ENCODE data around the gene FYCO1. TPM values are rescaled to one million over a fixed set of nuclear protein-coding genes. Genes with fewer than 3 reads are reported as not detected.
A peak's percentile ranks its signal among the peaks of the same experiment; 100 is the strongest.
"Not testable (repeated sequence)": the region's sequence is repeated elsewhere in the genome, so short reads cannot be mapped to it uniquely, and the experiment has no call there.

The FYCO1 gene
- total RNA-seq, 1 experiment from 2014 or later = 19.7 TPM

GRCh38 chr3:46007280-46007679, 11.7 kb upstream of the FYCO1 start:
- H3K4me3 ChIP-seq = no peak overlapping the region
- H3K9me2 ChIP-seq (ENCODE audit: insufficient read depth) = no peaks in the 10 kb centered on the region
- H3K4me2 ChIP-seq = no peak overlapping the region
- no peaks in the 10 kb centered on the region; the same call in 1 of the 2 replicates for H3F3A ChIP-seq (ENCODE audit: insufficient read depth, low read depth)
- ChIA-PET CTCF (no interaction called here), POLR2A (ENCODE audit: unreplicated experiment) (no interaction called here)
- no TSS peak for BruUV-seq (replicated peaks)
- TF ChIP-seq EZH2 (IDR thresholded peaks at IDR 0.05; ENCODE audit: low read depth) (no peak), CTCF (conservative IDR thresholded peaks at IDR 0.05) (no peak)
- no peaks in the 10 kb centered on the region for H3K79me2 ChIP-seq (ENCODE audit: low read depth)
- no peaks in the 10 kb centered on the region for H3K27me3 ChIP-seq (ENCODE audit: insufficient read depth, low read depth)
- H3K4me1 ChIP-seq (replicated peaks; ENCODE audit: insufficient read depth) = peaks cover 7% of the 10 kb centered on the region; the same call in 1 of the 2 replicates
- intact Hi-C loops (cut with micrococcal nuclease; ENCODE audit: unreplicated experiment) = no loop called here
- H3K36me3 ChIP-seq (ENCODE audit: low read depth) = no peaks in the 10 kb centered on the region
- no peak overlapping the region for H3K27ac ChIP-seq
- H2AFZ ChIP-seq = no peak overlapping the region
- H4K20me1 ChIP-seq (ENCODE audit: insufficient read depth) = no peaks in the 10 kb centered on the region
- no peaks in the 10 kb centered on the region for H3K9me3 ChIP-seq (ENCODE audit: insufficient read depth, low read depth)
- DNase-seq = no peak

GRCh38 chr3:46006238-46007032, 10.8 kb upstream of the FYCO1 start:
- H3K4me2 ChIP-seq = no peak overlapping the region
- no peaks in the 10 kb centered on the region for H4K20me1 ChIP-seq (ENCODE audit: insufficient read depth)
- intact Hi-C loops (cut with micrococcal nuclease; ENCODE audit: unreplicated experiment) = no loop called here
- no peak overlapping the region for H2AFZ ChIP-seq
- no peak overlapping the region for H3K27ac ChIP-seq
- CTCF ChIA-PET = no interaction called here
- no TSS peak for BruUV-seq (replicated peaks)
- no peak overlapping the region for H3K4me3 ChIP-seq
- DNase-seq = peak in 1 of 2 experiments; percentile 36
- no peaks in the 10 kb centered on the region for H3K36me3 ChIP-seq (ENCODE audit: low read depth)
- H3K9me3 ChIP-seq (ENCODE audit: insufficient read depth, low read depth) = no peaks in the 10 kb centered on the region
- H3K79me2 ChIP-seq (ENCODE audit: low read depth) = no peaks in the 10 kb centered on the region
- H3K4me1 ChIP-seq (replicated peaks; ENCODE audit: insufficient read depth) = peaks cover 7% of the 10 kb centered on the region; the same call in 1 of the 2 replicates
- TF ChIP-seq EZH2 (IDR thresholded peaks at IDR 0.05; ENCODE audit: low read depth) (no peak), CTCF (conservative IDR thresholded peaks at IDR 0.05) (no peak)
- no peaks in the 10 kb centered on the region; the same call in 1 of the 2 replicates for H3F3A ChIP-seq (ENCODE audit: insufficient read depth, low read depth)
- POLR2A ChIA-PET (ENCODE audit: unreplicated experiment) = no interaction called here
- no peaks in the 10 kb centered on the region for H3K27me3 ChIP-seq (ENCODE audit: insufficient read depth, low read depth)
- no peaks in the 10 kb centered on the region for H3K9me2 ChIP-seq (ENCODE audit: insufficient read depth)

GRCh38 chr3:46003706-46004105, 8.1 kb upstream of the FYCO1 start:
- H3K79me2 ChIP-seq (ENCODE audit: low read depth); intact Hi-C loops (cut with micrococcal nuclease; ENCODE audit: unreplicated experiment); POLR2A ChIA-PET (ENCODE audit: unreplicated experiment); H2AFZ ChIP-seq; H3K27ac ChIP-seq; H3K9me2 ChIP-seq (ENCODE audit: insufficient read depth); H4K20me1 ChIP-seq (ENCODE audit: insufficient read depth); H3K4me3 ChIP-seq; BruUV-seq (replicated peaks); H3K4me1 ChIP-seq (replicated peaks; ENCODE audit: insufficient read depth); H3K27me3 ChIP-seq (ENCODE audit: insufficient read depth, low read depth); H3K4me2 ChIP-seq; H3K9me3 ChIP-seq (ENCODE audit: insufficient read depth, low read depth); DNase-seq; H3K36me3 ChIP-seq (ENCODE audit: low read depth); CTCF ChIA-PET; H3F3A ChIP-seq (ENCODE audit: insufficient read depth, low read depth): not testable (repeated sequence)

- intact Hi-C loops (cut with micrococcal nuclease; ENCODE audit: unreplicated experiment) = no loop called here
- ChIA-PET CTCF (no interaction called here), POLR2A (ENCODE audit: unreplicated experiment) (no interaction called here)
Observed at GRCh38 chr3:46001178-46001577, 5.6 kb upstream of the FYCO1 start.

More at GRCh38 chr3:46001178-46001577, 5.6 kb upstream of the FYCO1 start:
- no peak for TF ChIP-seq CTCF (conservative IDR thresholded peaks at IDR 0.05)
- no peak for TF ChIP-seq EZH2 (IDR thresholded peaks at IDR 0.05; ENCODE audit: low read depth)
- no peaks in the 10 kb centered on the region for H3K36me3 ChIP-seq (ENCODE audit: low read depth)
- no peak overlapping the region for H2AFZ ChIP-seq
- no peaks in the 10 kb centered on the region for H3K9me2 ChIP-seq (ENCODE audit: insufficient read depth)
- H3K27me3 ChIP-seq (ENCODE audit: insufficient read depth, low read depth) = no peaks in the 10 kb centered on the region
- BruUV-seq (replicated peaks) = no TSS peak
- no peaks in the 10 kb centered on the region for H3F3A ChIP-seq (ENCODE audit: insufficient read depth, low read depth)
- no peak for DNase-seq
- H3K9me3 ChIP-seq (ENCODE audit: insufficient read depth, low read depth) = no peaks in the 10 kb centered on the region
- no peak overlapping the region for H3K4me2 ChIP-seq
- no peak overlapping the region for H3K4me3 ChIP-seq
- H3K27ac ChIP-seq = no peak overlapping the region
- H3K79me2 ChIP-seq (ENCODE audit: low read depth) = no peaks in the 10 kb centered on the region
- no peaks in the 10 kb centered on the region for H4K20me1 ChIP-seq (ENCODE audit: insufficient read depth)
- H3K4me1 ChIP-seq (replicated peaks; ENCODE audit: insufficient read depth) = peaks cover 4% of the 10 kb centered on the region; the same call in 1 of the 2 replicates
